GM23248 (cell line): ENCODE data around the gene KIF26A.

Source experiments
- EZH2 ChIP-seq: fragments of 200-600 bp; sonication (generic); IDR thresholded peaks from 2 replicates; pipeline ENCODE4 v1.6.1; 2018; ENCODE audit warnings: antibody characterized with exemption, mild to moderate bottlenecking; ENCODE audit not compliant: insufficient read depth, poor library complexity, severe bottlenecking
- EZH2phosphoT487 ChIP-seq: fragments of 200-600 bp; sonication (generic); IDR thresholded peaks from 2 replicates; pipeline ENCODE4 v1.6.1; 2018; ENCODE audit warnings: antibody characterized with exemption, moderate library complexity, mild to moderate bottlenecking, low read depth; ENCODE audit not compliant: insufficient read depth

DNA sequence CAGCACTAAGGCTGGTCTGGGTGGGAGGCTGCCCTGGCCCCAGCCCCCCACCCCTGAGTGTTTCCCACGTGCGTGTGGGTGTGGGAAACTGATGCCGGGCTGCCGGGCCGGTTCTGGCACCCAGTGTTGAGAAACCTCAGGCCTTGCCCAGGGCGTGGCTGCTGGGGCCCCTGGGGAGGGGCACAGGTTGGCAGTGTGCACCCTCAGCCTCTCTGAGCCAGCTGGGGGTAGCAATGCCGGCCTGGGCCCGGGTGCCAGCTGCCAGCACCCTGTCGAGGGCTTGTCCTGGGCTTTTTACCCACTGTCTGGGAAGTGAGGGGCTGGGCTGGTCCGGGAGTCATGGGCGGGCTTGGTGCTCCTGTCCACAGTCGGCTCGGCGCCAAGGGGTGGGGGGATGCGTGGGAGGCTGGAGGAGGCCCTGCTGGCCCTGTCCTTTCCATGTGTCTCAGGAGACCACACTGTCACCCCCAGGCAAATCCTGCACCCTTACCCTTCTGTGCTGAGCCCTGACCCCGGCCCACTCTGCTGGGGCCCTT, 37.2 kb upstream of the KIF26A start:
- TF ChIP-seq EZH2phosphoT487 = no peak
- no peak for TF ChIP-seq EZH2
